Measurements from ENCODE around the gene DMRTB1.
"Not testable (repeated sequence)": the region's sequence is repeated elsewhere in the genome, so short reads cannot be mapped to it uniquely, and the experiment has no call there.

DMRTB1 gene

GRCh38 chr1:53459321-53460175, at the start of gene DMRTB1:
TSS of gene DMRTB1 (plus strand) at chr1:53459399. CDS start at chr1:53459454, 55 bp downstream.
- DNase-seq, result no peak

GRCh38 chr1:53409695-53410094, 49.5 kb upstream of the DMRTB1 start:
- DNase-seq, result no peak

- peak; percentile 66 for DNase-seq
These were observed 49.1 kb upstream of the DMRTB1 start for GRCh38 chr1:53410100-53410541.

GRCh38 chr1:53410701-53411100, 48.5 kb upstream of the DMRTB1 start:
- DNase-seq, result no peak

GRCh38 chr1:53411541-53412152, 47.6 kb upstream of the DMRTB1 start:
- no peak for DNase-seq

GRCh38 chr1:53412285-53413174, 46.7 kb upstream of the DMRTB1 start:
- no peak for DNase-seq

- DNase-seq, result peak; percentile 68
These were observed 45.8 kb upstream of the DMRTB1 start for GRCh38 chr1:53413175-53414001.

- DNase-seq, result no peak
These were observed 44.6 kb upstream of the DMRTB1 start for GRCh38 chr1:53414632-53415031.

GRCh38 chr1:53415432-53415831, 43.8 kb upstream of the DMRTB1 start:
- DNase-seq, result no peak

GRCh38 chr1:53416269-53416813, 42.9 kb upstream of the DMRTB1 start:
- no peak for DNase-seq

GRCh38 chr1:53417074-53417511, 42.1 kb upstream of the DMRTB1 start:
- no peak for DNase-seq

- no peak for DNase-seq
These were observed 40.2 kb upstream of the DMRTB1 start for GRCh38 chr1:53419034-53419433.

- DNase-seq, result no peak
These were observed 38.9 kb upstream of the DMRTB1 start for GRCh38 chr1:53420341-53420740.

- no peak for DNase-seq
These were observed 38.0 kb upstream of the DMRTB1 start for GRCh38 chr1:53421208-53421607.

GRCh38 chr1:53430261-53430660, 28.9 kb upstream of the DMRTB1 start:
- no peak for DNase-seq

- no peak for DNase-seq
These were observed 28.4 kb upstream of the DMRTB1 start for GRCh38 chr1:53430779-53431178.

GRCh38 chr1:53431244-53431643, 28.0 kb upstream of the DMRTB1 start:
- no peak for DNase-seq

- no peak for DNase-seq
These were observed 27.2 kb upstream of the DMRTB1 start for GRCh38 chr1:53431805-53432565.

- DNase-seq, result no peak
These were observed 26.6 kb upstream of the DMRTB1 start for GRCh38 chr1:53432611-53433010.

GRCh38 chr1:53434405-53435007, 24.7 kb upstream of the DMRTB1 start:
- DNase-seq, result not testable (repeated sequence)

- no peak for DNase-seq
These were observed 24.0 kb upstream of the DMRTB1 start for GRCh38 chr1:53435151-53435550.

All from CD4-positive, alpha-beta T cell treated with Interleukin-12 subunit alpha and Interleukin-12 subunit beta, for 1 hour (primary cell).